Natural killer cell (primary cell): ENCODE measurements around the gene ZNF277. TPM values are rescaled to one million over a fixed set of nuclear protein-coding genes. Genes with fewer than 3 reads are reported as not detected.

Experiments
- ATAC-seq, 3 donors: fragments of 150-1000 bp in 2 of 3; fragments of 200-7000 bp in 1 of 3; cut with Tn5 transposase; 1 replicate in 1 of 3; 2 replicates in 2 of 3; pipeline ENCODE4 v1.10.0; 2021; ENCODE audit warnings: mild to moderate bottlenecking in 2 of 3, moderate library complexity in 2 of 3
- DNase-seq, 2 donors: peaks; one replicate each; pipeline versions ENCODE4 v3.0.0 to v3.0.0-alpha.2; 2013 to 2021; ENCODE audit warnings: mixed read lengths in 1 of 2
- H3K27ac ChIP-seq: one replicate; pipeline ENCODE4 v1.5.1; 2013; ENCODE audit warnings: mild to moderate bottlenecking, low read length
- H3K27me3 ChIP-seq: one replicate; pipeline ENCODE4 v1.6.1; 2013; ENCODE audit warnings: low read length; ENCODE audit not compliant: control insufficient read depth, insufficient read depth
- H3K36me3 ChIP-seq: one replicate; pipeline ENCODE4 v1.6.1; 2013; ENCODE audit warnings: low read length; ENCODE audit not compliant: control insufficient read depth, insufficient read depth
- H3K4me1 ChIP-seq: one replicate; pipeline ENCODE4 v1.6.1; 2013; ENCODE audit warnings: low read length; ENCODE audit not compliant: control insufficient read depth, insufficient read depth
- H3K4me3 ChIP-seq: one replicate; pipeline ENCODE4 v1.5.1; 2013; ENCODE audit warnings: low read length
- H3K9me3 ChIP-seq: one replicate; pipeline ENCODE4 v1.6.1; 2013; ENCODE audit warnings: low read length; ENCODE audit not compliant: control insufficient read depth, insufficient read depth
- H3K27ac Mint-ChIP-seq, 2 donors: one replicate each; pipeline ENCODE4 v1.8.0; 2022; ENCODE audit warnings: mild to moderate bottlenecking in 2 of 2, mixed read lengths in 2 of 2, moderate library complexity in 1 of 2
- H3K27me3 Mint-ChIP-seq, 2 donors: one replicate each; pipeline ENCODE4 v1.8.0; 2022; ENCODE audit warnings: low read depth in 2 of 2, mixed read lengths in 2 of 2
- H3K36me3 Mint-ChIP-seq: one replicate; pipeline ENCODE4 v1.8.0; 2022; ENCODE audit warnings: mixed read lengths
- H3K4me1 Mint-ChIP-seq, 2 donors: one replicate each; pipeline ENCODE4 v1.8.0; 2022; ENCODE audit warnings: mixed read lengths in 2 of 2
- H3K4me3 Mint-ChIP-seq: one replicate; pipeline ENCODE4 v1.8.0; 2022; ENCODE audit warnings: mild to moderate bottlenecking, moderate library complexity, mixed read lengths
- H3K9me3 Mint-ChIP-seq, 2 donors: one replicate each; pipeline ENCODE4 v1.8.0; 2022; ENCODE audit warnings: mixed read lengths in 2 of 2
- CTCF ChIP-seq: fragments of 200-600 bp; IDR thresholded peaks from one replicate; pipeline ENCODE4 v1.8.0; 2022; ENCODE audit warnings: antibody characterized with exemption
- WGBS: methylation state at CpG from one replicate; pipeline ENCODE4 v1.1.7; 2013; ENCODE audit warnings: missing lambda C conversion rate; ENCODE audit not compliant: insufficient coverage; 5-methylcytosine and 5-hydroxymethylcytosine counted together
- intact Hi-C: fragments of 100-400 bp; cut with micrococcal nuclease; formaldehyde crosslinking; loops from one replicate; pipeline ENCODE4 v1.14.2; 2022
- total RNA-seq, 4 donors: library from RNA; stranded (reverse); fragments of 120-200 nt in 1 of 4; gene quantifications; one replicate each; pipeline versions ENCODE4 v1.2.3 to v1.2.4, GENCODE V29; 2013 to 2022

ZNF277 gene
- total RNA-seq, 3 donors from 2014 or later (not counting 1 experiment from before 2014, with no cell fraction given) = 13.0 to 20.8 (median 16.7) TPM

GRCh38 chr7:112174192-112174591 lies 32.3 kb upstream of the ZNF277 start:
- intact Hi-C loops = no loop called here
- ATAC-seq = no peak
- Mint-ChIP-seq H3K36me3 (no peaks in the 10 kb centered on the region), H3K27me3 (peaks cover 13 to 53% of the 10 kb centered on the region in 2 donors), H3K4me3 (no peak overlapping the region), H3K9me3 (no peaks in the 10 kb centered on the region), H3K27ac (no peak overlapping the region), H3K4me1 (no peaks in the 10 kb centered on the region)
- Histone ChIP-seq H3K4me1 (no peaks in the 10 kb centered on the region), H3K4me3 (no peak overlapping the region), H3K27me3 (peaks cover 5% of the 10 kb centered on the region), H3K27ac (no peak overlapping the region), H3K36me3 (no peaks in the 10 kb centered on the region), H3K9me3 (no peaks in the 10 kb centered on the region)
- 78% methylated on average over 2 of the region's 3 CpGs for WGBS
- no peak for DNase-seq
- TF ChIP-seq CTCF = no peak

- no peaks in the 10 kb centered on the region for H3K36me3 Mint-ChIP-seq
- Histone ChIP-seq H3K9me3 (no peaks in the 10 kb centered on the region), H3K27me3 (peaks cover 5% of the 10 kb centered on the region), H3K36me3 (no peaks in the 10 kb centered on the region), H3K4me3 (no peak overlapping the region), H3K27ac (no peak overlapping the region), H3K4me1 (no peaks in the 10 kb centered on the region)
- intact Hi-C loops = no loop called here
- ATAC-seq (no peak), DNase-seq (no peak)
- no peak overlapping the region for H3K4me3 Mint-ChIP-seq
- H3K27me3 Mint-ChIP-seq = peaks cover 11 to 39% of the 10 kb centered on the region in 2 donors
- H3K9me3 Mint-ChIP-seq = no peaks in the 10 kb centered on the region
- H3K27ac Mint-ChIP-seq = no peak overlapping the region
- WGBS = 71% methylated on average over 2 of the region's 2 CpGs
- TF ChIP-seq CTCF = no peak
- no peaks in the 10 kb centered on the region for H3K4me1 Mint-ChIP-seq
These were observed 30.3 kb upstream of the ZNF277 start for GRCh38 chr7:112176241-112176640.

- no peak for DNase-seq
- TF ChIP-seq CTCF = no peak
- no peak for ATAC-seq
- WGBS = 79% methylated on average over 2 of the region's 5 CpGs
- Histone ChIP-seq H3K9me3 (no peaks in the 10 kb centered on the region), H3K36me3 (no peaks in the 10 kb centered on the region), H3K4me1 (no peaks in the 10 kb centered on the region), H3K27ac (no peak overlapping the region), H3K4me3 (no peak overlapping the region), H3K27me3 (peaks cover 5% of the 10 kb centered on the region)
- Mint-ChIP-seq H3K4me3 (no peak overlapping the region), H3K9me3 (no peaks in the 10 kb centered on the region), H3K27me3 (peaks cover 11 to 35% of the 10 kb centered on the region in 2 donors), H3K27ac (no peak overlapping the region), H3K36me3 (no peaks in the 10 kb centered on the region), H3K4me1 (no peaks in the 10 kb centered on the region)
- intact Hi-C loops = no loop called here
These were observed 29.6 kb upstream of the ZNF277 start for GRCh38 chr7:112176693-112177415.

GRCh38 chr7:112180223-112180622 lies 26.3 kb upstream of the ZNF277 start:
- 82% methylated on average over 4 of the region's 4 CpGs for whole genome bisulfite sequencing
- no peak for ATAC-seq
- no peak for DNase-seq
- no peak overlapping the region for H3K27ac ChIP-seq
- H3K36me3 ChIP-seq = no peaks in the 10 kb centered on the region
- no peak overlapping the region for H3K27ac Mint-ChIP-seq
- peaks cover 7 to 35% of the 10 kb centered on the region in 2 donors for H3K27me3 Mint-ChIP-seq
- H3K9me3 Mint-ChIP-seq = no peaks in the 10 kb centered on the region
- no peaks in the 10 kb centered on the region for H3K4me1 Mint-ChIP-seq
- H3K9me3 ChIP-seq = no peaks in the 10 kb centered on the region
- no peaks in the 10 kb centered on the region for H3K4me1 ChIP-seq
- H3K27me3 ChIP-seq = peaks cover 5% of the 10 kb centered on the region
- TF ChIP-seq CTCF = no peak
- no peaks in the 10 kb centered on the region for H3K36me3 Mint-ChIP-seq
- H3K4me3 Mint-ChIP-seq = no peak overlapping the region
- intact Hi-C loops = no loop called here
- no peak overlapping the region for H3K4me3 ChIP-seq
